Liver (tissue), 9 donors: ENCODE results near the gene GANC. TPM values are rescaled to one million over a fixed set of nuclear protein-coding genes. Genes with fewer than 3 reads are reported as not detected.

Experiments used
- DNase-seq: peaks from one replicate; pipeline ENCODE4 v3.0.0-alpha.2; 2017; ENCODE audit warnings: low spot score
- H3K27ac ChIP-seq, 2 donors: one replicate each; pipeline ENCODE4 v1.7.0; 2013; ENCODE audit warnings: inconsistent platforms in 2 of 2, low read length in 2 of 2, control low read depth in 1 of 2, low read depth in 1 of 2, mild to moderate bottlenecking in 1 of 2
- H3K27me3 ChIP-seq, 4 donors: one replicate each; pipeline versions ENCODE4 v1.6.1 to v1.7.0; 2013; ENCODE audit warnings: low read length in 3 of 4, inconsistent platforms in 1 of 4, mild to moderate bottlenecking in 1 of 4, moderate library complexity in 1 of 4; ENCODE audit not compliant: control insufficient read depth in 4 of 4, insufficient read depth in 4 of 4
- H3K36me3 ChIP-seq, 4 donors: one replicate each; pipeline versions ENCODE4 v1.6.1 to v1.7.0; 2013; ENCODE audit warnings: low read length in 3 of 4, mild to moderate bottlenecking in 3 of 4, low read depth in 1 of 4, moderate library complexity in 1 of 4; ENCODE audit not compliant: control insufficient read depth in 4 of 4, insufficient read depth in 3 of 4
- H3K4me1 ChIP-seq, 4 donors: one replicate each; pipeline versions ENCODE4 v1.6.1 to v1.7.0; 2013; ENCODE audit warnings: low read length in 3 of 4, mild to moderate bottlenecking in 3 of 4, moderate library complexity in 1 of 4; ENCODE audit not compliant: control insufficient read depth in 4 of 4, insufficient read depth in 4 of 4
- H3K4me3 ChIP-seq, 3 donors: one replicate each; pipeline versions ENCODE4 v1.6.1 to v1.7.0; 2013; ENCODE audit warnings: low read length in 3 of 3, control low read depth in 1 of 3, low read depth in 1 of 3, mild to moderate bottlenecking in 1 of 3
- H3K9ac ChIP-seq, 2 donors: one replicate each; pipeline ENCODE4 v1.7.0; 2013; ENCODE audit warnings: low read length in 2 of 2, mild to moderate bottlenecking in 2 of 2, moderate library complexity in 2 of 2, control low read depth in 1 of 2, low read depth in 1 of 2
- H3K9me3 ChIP-seq, 4 donors: one replicate each; pipeline versions ENCODE4 v1.6.1 to v1.7.0; 2013; ENCODE audit warnings: low read length in 3 of 4; ENCODE audit not compliant: control insufficient read depth in 4 of 4
- ATF3 ChIP-seq: IDR thresholded peaks from 2 replicates; pipeline ENCODE4 v1.6.1; 2016; ENCODE audit warnings: antibody characterized with exemption
- CTCF ChIP-seq: fragments of 150-350 bp; IDR thresholded peaks from 2 replicates; pipeline ENCODE4 v1.5.1; 2017; ENCODE audit warnings: improper control_type of control experiment, low read depth, low read length; ENCODE audit not compliant: missing input control
- EGR1 ChIP-seq, 2 donors: IDR thresholded peaks; 2 replicates each; pipeline ENCODE4 v1.6.1; 2016 to 2018; ENCODE audit warnings: antibody characterized with exemption in 2 of 2, low read depth in 2 of 2
- FOXA1 ChIP-seq: IDR thresholded peaks from 2 replicates; pipeline ENCODE4 v1.6.1; 2016; ENCODE audit warnings: antibody characterized with exemption
- FOXA2 ChIP-seq: IDR thresholded peaks from 2 replicates; pipeline ENCODE4 v1.6.1; 2016; ENCODE audit warnings: antibody characterized with exemption
- GABPA ChIP-seq, 2 donors: IDR thresholded peaks in 1 of 2; conservative IDR thresholded peaks in 1 of 2; 2 replicates each; pipeline ENCODE4 v1.6.1; 2016; ENCODE audit warnings: antibody characterized with exemption in 2 of 2, mild to moderate bottlenecking in 1 of 2, moderate library complexity in 1 of 2
- HNF4A ChIP-seq, 2 donors: conservative IDR thresholded peaks; 2 replicates each; pipeline ENCODE4 v1.6.1; 2016; ENCODE audit warnings: antibody characterized with exemption in 2 of 2, mild to moderate bottlenecking in 2 of 2
- HNF4G ChIP-seq: IDR thresholded peaks from 2 replicates; pipeline ENCODE4 v1.6.1; 2016; ENCODE audit warnings: antibody characterized with exemption
- JUND ChIP-seq, 2 donors: IDR thresholded peaks; 2 replicates each; pipeline ENCODE4 v1.6.1; 2016; ENCODE audit warnings: antibody characterized with exemption in 2 of 2
- MAX ChIP-seq: IDR thresholded peaks from 2 replicates; pipeline ENCODE4 v1.6.1; 2016; ENCODE audit warnings: antibody characterized with exemption
- NR2F2 ChIP-seq: IDR thresholded peaks from 2 replicates; pipeline ENCODE4 v1.6.1; 2016; ENCODE audit warnings: antibody characterized with exemption
- RAD21 ChIP-seq, 2 donors: IDR thresholded peaks; 2 replicates each; pipeline ENCODE4 v1.6.1; 2016; ENCODE audit warnings: antibody characterized with exemption in 2 of 2, mild to moderate bottlenecking in 2 of 2
- REST ChIP-seq: IDR thresholded peaks from 2 replicates; pipeline ENCODE4 v1.6.1; 2016; ENCODE audit warnings: antibody characterized with exemption, mild to moderate bottlenecking
- RXRA ChIP-seq, 2 donors: IDR thresholded peaks; 2 replicates each; pipeline ENCODE4 v1.6.1; 2017 to 2018; ENCODE audit warnings: antibody characterized with exemption in 2 of 2, mild to moderate bottlenecking in 1 of 2
- SP1 ChIP-seq: IDR thresholded peaks from 2 replicates; pipeline ENCODE4 v1.6.1; 2018; ENCODE audit warnings: antibody characterized with exemption, mild to moderate bottlenecking
- TAF1 ChIP-seq: conservative IDR thresholded peaks from 2 replicates; pipeline ENCODE4 v1.6.1; 2016; ENCODE audit warnings: antibody characterized with exemption, mild to moderate bottlenecking
- YY1 ChIP-seq: IDR thresholded peaks from 2 replicates; pipeline ENCODE4 v1.6.1; 2016; ENCODE audit warnings: antibody characterized with exemption, mild to moderate bottlenecking
- ZBTB33 ChIP-seq: IDR thresholded peaks from 2 replicates; pipeline ENCODE4 v1.6.1; 2016; ENCODE audit warnings: antibody characterized with exemption
- WGBS: extraction: QIAGEN DNeasy Blood & Tissue Kit; methylation state at CpG from one replicate; pipeline ENCODE4 v1.1.7; 2013; 5-methylcytosine and 5-hydroxymethylcytosine counted together
- polyA plus RNA-seq, 2 donors: library from polyadenylated mRNA; stranded (reverse) in 1 of 2; unstranded in 1 of 2; fragments of 200-250 nt in 1 of 2; fragments of >200 nt in 1 of 2; fragmentation: Nextera tagmentation in 1 of 2; extraction: Ambion mirVana in 1 of 2; gene quantifications; one replicate each; pipeline versions ENCODE4 v1.2.1 to v1.2.3, GENCODE V29; 2013 to 2015
- total RNA-seq, 2 donors: library from RNA; depleted of rRNA; stranded (reverse); fragments of >200 nt; gene quantifications; one replicate each; pipeline ENCODE4 v1.2.3, GENCODE V29; 2014
- donor health status: healthy.
- donor health status: healthy.
- donor health status: healthy.
- donor health status: healthy.
- donor health status: healthy.

GANC gene
- total and polyA plus RNA-seq, 4 donors = 4.8 to 28.9 (median 10.9) TPM

GRCh38 chr15:42375252-42375651, 102.3 kb downstream of the GANC start:
- no peak overlapping the region for H3K9ac ChIP-seq
- 98% methylated on average over 5 of the region's 5 CpGs for WGBS
- TF ChIP-seq GABPA (IDR thresholded peaks at IDR 0.05 in 1 of 2, conservative IDR thresholded peaks at IDR 0.05 in 1 of 2) = no peak
- TF ChIP-seq ZBTB33 = no peak
- TF ChIP-seq EGR1 (IDR thresholded peaks at IDR 0.05; ENCODE audit: low read depth in 2 of 2) = no peak
- no peak for TF ChIP-seq HNF4A (conservative IDR thresholded peaks at IDR 0.05)
- no peak for TF ChIP-seq JUND (IDR thresholded peaks at IDR 0.05)
- no peak for TF ChIP-seq MAX
- TF ChIP-seq CTCF = no peak
- no peak for TF ChIP-seq FOXA2
- no peak for TF ChIP-seq REST
- TF ChIP-seq FOXA1 = no peak
- TF ChIP-seq NR2F2 = no peak
- TF ChIP-seq SP1 = no peak
- no peak for TF ChIP-seq YY1
- no peak for TF ChIP-seq RAD21 (IDR thresholded peaks at IDR 0.05)
- TF ChIP-seq RXRA (IDR thresholded peaks at IDR 0.05) = no peak
- no peak for TF ChIP-seq ATF3
- no peak for TF ChIP-seq HNF4G
- no peak for TF ChIP-seq TAF1
- no peak overlapping the region for H3K27ac ChIP-seq
- no peaks in the 10 kb centered on the region for H3K27me3 ChIP-seq
- H3K4me3 ChIP-seq = no peak overlapping the region
- H3K4me1 ChIP-seq = no peaks in the 10 kb centered on the region
- DNase-seq = no peak
- H3K9me3 ChIP-seq = peaks cover 0 to 6% (median 1%) of the 10 kb centered on the region in 4 donors
- peaks cover 0 to 2% (median 0%) of the 10 kb centered on the region in 4 donors for H3K36me3 ChIP-seq
